Measurements from ENCODE around the gene ERAL1.
"Not testable (repeated sequence)": the region's sequence is repeated elsewhere in the genome, so short reads cannot be mapped to it uniquely, and the experiment has no call there.

Gene ERAL1

DNA sequence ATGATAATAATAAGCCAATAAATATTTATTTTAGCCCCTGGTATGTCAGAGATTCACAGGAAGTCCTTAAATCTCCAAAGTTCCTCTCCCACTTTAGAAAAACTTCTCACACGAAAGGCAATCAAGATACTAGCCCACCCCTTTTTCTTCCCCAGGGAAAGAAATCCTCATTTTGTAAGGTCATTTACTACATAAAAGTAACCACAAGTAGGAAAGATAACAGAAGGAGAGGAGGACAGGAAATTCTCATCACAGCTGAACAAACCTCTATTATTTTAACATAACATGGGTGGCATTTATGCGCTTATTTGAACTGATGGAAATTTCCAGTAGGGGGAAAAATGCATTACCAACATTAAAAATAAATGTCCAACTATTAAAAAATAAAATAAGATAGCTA lies 15.6 kb upstream of the ERAL1 start:
- no peaks in the 10 kb centered on the region for H3K36me3 ChIP-seq (ENCODE audit: insufficient read depth, low read length)
- no peaks in the 10 kb centered on the region for H3K4me1 ChIP-seq (ENCODE audit: insufficient read depth, low read length)
- no peaks in the 10 kb centered on the region for H3K9me3 ChIP-seq (ENCODE audit: control insufficient read depth, insufficient read depth, low read length)
- no peak overlapping the region for H3K9ac ChIP-seq (ENCODE audit: low read depth, low read length)

DNA sequence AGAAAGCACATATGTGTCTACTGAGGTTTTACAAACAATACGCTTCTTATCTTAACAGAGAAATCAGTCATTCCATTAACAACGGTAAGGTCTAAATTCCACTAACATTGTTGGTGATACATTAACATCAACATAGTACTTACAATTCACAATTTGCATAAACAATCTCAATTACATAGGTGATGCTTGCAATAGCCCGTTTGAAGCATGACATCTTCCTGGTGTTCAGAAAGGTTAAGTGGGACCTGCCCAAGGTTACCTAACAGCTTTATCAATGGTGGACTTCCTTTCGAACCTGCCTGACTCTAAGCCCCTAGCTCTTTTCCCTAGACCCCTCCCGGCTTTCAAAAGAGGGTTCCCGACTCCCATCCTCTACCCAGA lies 12.9 kb upstream of the ERAL1 start:
- no peaks in the 10 kb centered on the region for H3K9me3 ChIP-seq (ENCODE audit: control insufficient read depth, insufficient read depth, low read length)
- no peaks in the 10 kb centered on the region for H3K4me1 ChIP-seq (ENCODE audit: insufficient read depth, low read length)
- H3K9ac ChIP-seq (ENCODE audit: low read depth, low read length): peak overlapping the region; percentile 93

DNA sequence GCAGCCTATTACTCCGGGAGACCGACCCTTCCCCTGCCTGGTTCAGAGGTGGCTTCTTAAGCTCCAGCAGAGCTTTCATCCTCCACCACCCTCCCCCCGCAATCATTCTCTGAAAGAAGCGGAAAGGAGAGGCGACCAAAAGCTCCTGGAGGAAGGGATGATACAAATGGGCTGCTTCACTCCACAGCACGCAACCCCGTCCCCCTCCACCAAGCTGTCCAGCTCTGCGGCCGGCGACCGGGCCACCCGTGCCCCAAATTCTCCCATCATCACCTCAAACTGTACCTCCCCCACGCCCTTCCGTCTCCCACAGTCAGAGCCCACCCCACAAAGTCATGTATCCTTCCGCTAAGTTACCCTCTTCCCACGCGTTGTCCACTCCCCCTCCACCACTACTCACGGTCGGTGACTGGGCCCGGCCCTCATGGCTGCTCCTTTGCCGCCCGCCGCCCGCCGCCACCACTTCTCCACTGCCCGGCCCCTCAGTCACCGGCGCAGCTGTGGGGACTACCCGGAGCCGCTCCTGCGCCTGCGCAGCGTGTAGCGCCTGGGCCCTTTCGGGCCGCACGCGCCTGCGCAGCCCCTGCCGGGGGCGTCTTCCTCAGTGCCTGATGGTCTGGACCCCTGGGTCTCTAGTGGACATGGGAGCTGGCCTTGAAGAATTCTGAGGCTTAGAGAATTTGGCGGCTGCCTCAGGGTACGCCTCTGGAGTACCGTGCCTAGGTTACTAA lies 12.4 kb upstream of the ERAL1 start, which contains the start of gene FAM222B:
Gene FAM222B (minus strand): TSS at position 509 of the 731 bp plus-strand sequence. CDS start 76,123 bp downstream, outside the sequence.
- H3K9me3 ChIP-seq (ENCODE audit: control insufficient read depth, insufficient read depth, low read length): no peaks in the 10 kb centered on the region
- no peaks in the 10 kb centered on the region for H3K36me3 ChIP-seq (ENCODE audit: insufficient read depth, low read length)
- H3K9ac ChIP-seq (ENCODE audit: low read depth, low read length): peak within 1 kb of the TSS; percentile 93
- no peaks in the 10 kb centered on the region for H3K4me1 ChIP-seq (ENCODE audit: insufficient read depth, low read length)

More for the DNA sequence above, 12.9 kb upstream of the ERAL1 start:
- H3K36me3 ChIP-seq (ENCODE audit: insufficient read depth, low read length): no peaks in the 10 kb centered on the region

DNA sequence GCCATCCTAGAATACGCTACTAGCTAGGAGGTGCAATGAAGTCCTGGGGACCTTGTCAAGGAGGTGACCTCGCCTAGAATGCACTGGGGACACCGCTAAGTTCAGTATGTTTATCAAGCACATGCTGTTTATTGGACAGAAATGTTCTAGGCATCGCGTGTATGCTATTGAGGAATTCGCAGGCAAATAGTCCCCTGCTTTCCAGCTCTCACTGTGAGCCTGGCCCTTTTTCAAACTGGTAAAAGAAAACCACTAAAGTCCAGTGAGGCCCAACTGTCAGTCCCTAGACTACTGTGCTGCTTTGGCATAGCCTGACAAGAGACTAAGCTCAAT lies 11.0 kb upstream of the ERAL1 start:
- no peaks in the 10 kb centered on the region for H3K9me3 ChIP-seq (ENCODE audit: control insufficient read depth, insufficient read depth, low read length)
- H3K36me3 ChIP-seq (ENCODE audit: insufficient read depth, low read length): no peaks in the 10 kb centered on the region
- H3K9ac ChIP-seq (ENCODE audit: low read depth, low read length): no peak overlapping the region
- no peaks in the 10 kb centered on the region for H3K4me1 ChIP-seq (ENCODE audit: insufficient read depth, low read length)

DNA sequence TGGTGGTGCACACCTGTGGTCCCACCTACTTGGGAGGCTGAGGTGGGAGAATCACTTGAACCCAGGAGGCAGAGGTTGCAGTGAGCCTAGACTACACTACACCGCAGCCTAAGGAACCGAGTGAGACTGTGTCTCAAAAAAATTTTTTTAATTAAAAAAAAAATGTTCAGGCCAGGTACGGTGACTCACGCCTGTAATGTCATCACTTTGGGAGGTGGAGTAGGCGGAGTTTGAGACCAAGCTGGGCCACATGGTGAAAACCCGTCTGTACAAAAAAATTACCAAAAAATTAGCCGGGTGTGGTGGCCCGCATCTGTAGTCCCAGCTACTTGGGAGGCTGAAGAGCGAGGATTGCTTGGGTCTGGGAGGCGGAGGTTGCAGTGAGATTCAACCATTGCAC lies 8.6 kb upstream of the ERAL1 start:
- H3K9ac ChIP-seq (ENCODE audit: low read depth, low read length): no peak overlapping the region
- no peaks in the 10 kb centered on the region for H3K4me1 ChIP-seq (ENCODE audit: insufficient read depth, low read length)
- H3K9me3 ChIP-seq (ENCODE audit: control insufficient read depth, insufficient read depth, low read length): no peaks in the 10 kb centered on the region
- H3K36me3 ChIP-seq (ENCODE audit: insufficient read depth, low read length): no peaks in the 10 kb centered on the region

DNA sequence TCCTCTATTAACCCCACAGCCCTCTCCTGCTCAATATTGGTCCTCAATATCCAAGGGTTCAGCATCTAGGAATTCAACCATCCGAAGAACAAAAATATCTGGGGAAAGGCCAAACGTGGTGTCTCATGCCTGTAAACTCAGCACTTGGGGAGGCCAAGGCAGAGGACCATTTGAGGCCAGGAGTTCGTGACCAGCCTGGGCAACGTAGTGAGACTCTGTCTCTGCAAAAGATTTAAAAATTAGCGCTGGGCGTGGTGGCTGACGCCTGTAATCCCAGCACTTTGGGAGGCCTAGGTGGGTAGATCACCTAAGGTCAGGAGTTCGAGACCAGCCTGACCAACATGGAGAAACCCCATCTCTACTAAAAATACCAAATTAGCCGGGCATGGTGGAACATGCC lies 8.1 kb upstream of the ERAL1 start:
- not testable (repeated sequence) for H3K36me3 ChIP-seq (ENCODE audit: insufficient read depth, low read length); H3K9ac ChIP-seq (ENCODE audit: low read depth, low read length); H3K9me3 ChIP-seq (ENCODE audit: control insufficient read depth, insufficient read depth, low read length); H3K4me1 ChIP-seq (ENCODE audit: insufficient read depth, low read length)

DNA sequence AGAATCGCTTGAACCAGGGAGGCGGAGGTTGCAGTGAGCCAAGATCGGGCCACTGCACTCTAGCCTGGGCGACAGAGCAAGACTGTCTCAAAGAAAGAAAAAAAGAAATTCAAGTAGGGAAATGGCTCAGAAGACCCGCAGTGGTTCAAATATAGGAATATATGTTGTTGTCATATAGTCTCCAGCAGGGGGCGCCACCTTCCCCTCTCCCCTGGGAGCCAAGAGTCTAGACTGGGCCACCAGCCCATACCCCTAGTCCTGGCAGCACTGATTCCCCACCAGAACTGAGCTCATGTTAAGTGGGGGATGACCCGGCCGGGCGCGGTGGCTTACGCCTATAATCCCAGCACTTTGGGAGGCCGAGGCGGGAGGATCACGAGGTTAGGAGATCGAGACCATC lies 6.1 kb upstream of the ERAL1 start:
- not testable (repeated sequence) for H3K4me1 ChIP-seq (ENCODE audit: insufficient read depth, low read length); H3K9ac ChIP-seq (ENCODE audit: low read depth, low read length); H3K9me3 ChIP-seq (ENCODE audit: control insufficient read depth, insufficient read depth, low read length); H3K36me3 ChIP-seq (ENCODE audit: insufficient read depth, low read length)

DNA sequence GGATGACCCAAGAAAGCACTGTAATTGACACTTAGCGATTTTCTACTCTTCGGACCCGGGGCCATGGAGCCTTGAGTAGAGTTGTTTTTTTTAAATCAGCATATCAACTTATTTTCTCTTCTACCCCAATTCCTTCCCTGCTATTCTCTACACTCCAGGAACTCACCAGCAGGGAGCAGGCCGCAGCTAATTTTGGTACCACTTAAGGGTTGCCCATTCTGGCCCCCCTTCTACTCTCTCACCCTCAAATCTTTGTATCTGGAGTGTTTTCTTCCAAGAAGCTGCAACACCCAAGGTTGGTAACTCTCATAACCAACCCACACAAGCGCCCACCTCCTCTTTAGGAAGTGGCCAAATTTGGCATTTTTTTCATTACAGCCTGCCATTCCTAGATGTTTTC lies 5.5 kb upstream of the ERAL1 start:
- Histone ChIP-seq H3K9ac (ENCODE audit: low read depth, low read length) (no peak overlapping the region), H3K4me1 (ENCODE audit: insufficient read depth, low read length) (peaks cover 2% of the 10 kb centered on the region; the same call in 1 of the 2 replicates), H3K9me3 (ENCODE audit: control insufficient read depth, insufficient read depth, low read length) (no peaks in the 10 kb centered on the region), H3K36me3 (ENCODE audit: insufficient read depth, low read length) (no peaks in the 10 kb centered on the region)

DNA sequence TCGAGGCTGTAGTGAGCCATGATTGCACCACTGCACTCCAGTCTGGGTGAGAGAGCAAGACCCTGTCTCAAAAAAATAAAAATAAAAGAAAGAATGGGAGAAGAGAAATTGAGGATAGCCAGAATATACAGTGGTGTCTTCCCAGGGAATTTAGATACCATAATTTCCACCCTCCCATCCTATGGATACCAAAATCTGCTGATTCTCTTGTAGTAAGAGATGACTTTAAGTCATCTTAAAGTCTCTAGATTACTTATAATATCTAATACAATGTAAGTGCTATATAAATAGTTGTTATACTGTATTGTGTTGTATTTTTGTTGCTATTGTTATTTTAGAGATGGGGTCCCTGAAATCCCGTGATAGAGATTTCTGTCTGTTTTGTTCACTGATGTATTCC lies 1.5 kb upstream of the ERAL1 start:
- Histone ChIP-seq H3K9me3 (ENCODE audit: control insufficient read depth, insufficient read depth, low read length) (no peaks in the 10 kb centered on the region), H3K9ac (ENCODE audit: low read depth, low read length) (no peak overlapping the region), H3K4me1 (ENCODE audit: insufficient read depth, low read length) (peaks cover 2% of the 10 kb centered on the region; the same call in 1 of the 2 replicates), H3K36me3 (ENCODE audit: insufficient read depth, low read length) (no peaks in the 10 kb centered on the region)

DNA sequence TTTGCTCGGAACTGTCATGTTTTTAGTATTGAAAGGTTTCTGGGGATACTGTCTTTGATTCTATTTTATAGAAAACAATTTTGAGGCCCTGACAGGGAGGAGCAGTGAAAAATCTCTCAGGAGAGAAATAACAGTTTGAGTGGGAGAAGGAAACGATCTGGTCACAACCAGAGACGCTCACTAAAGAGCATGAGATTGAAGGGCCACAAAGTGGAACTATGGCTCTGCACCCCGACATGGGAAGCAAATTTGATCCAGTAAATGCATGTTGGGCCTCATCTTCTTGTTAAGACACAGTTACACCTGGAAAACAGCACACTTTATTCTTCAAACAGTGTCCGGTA lies 492 bp downstream of the ERAL1 start:
- Histone ChIP-seq H3K9me3 (ENCODE audit: control insufficient read depth, insufficient read depth, low read length) (no peaks in the 10 kb centered on the region), H3K36me3 (ENCODE audit: insufficient read depth, low read length) (peaks cover 6% of the 10 kb centered on the region), H3K9ac (ENCODE audit: low read depth, low read length) (peak overlapping the region; percentile 85), H3K4me1 (ENCODE audit: insufficient read depth, low read length) (peaks cover 2% of the 10 kb centered on the region; the same call in 1 of the 2 replicates)

DNA sequence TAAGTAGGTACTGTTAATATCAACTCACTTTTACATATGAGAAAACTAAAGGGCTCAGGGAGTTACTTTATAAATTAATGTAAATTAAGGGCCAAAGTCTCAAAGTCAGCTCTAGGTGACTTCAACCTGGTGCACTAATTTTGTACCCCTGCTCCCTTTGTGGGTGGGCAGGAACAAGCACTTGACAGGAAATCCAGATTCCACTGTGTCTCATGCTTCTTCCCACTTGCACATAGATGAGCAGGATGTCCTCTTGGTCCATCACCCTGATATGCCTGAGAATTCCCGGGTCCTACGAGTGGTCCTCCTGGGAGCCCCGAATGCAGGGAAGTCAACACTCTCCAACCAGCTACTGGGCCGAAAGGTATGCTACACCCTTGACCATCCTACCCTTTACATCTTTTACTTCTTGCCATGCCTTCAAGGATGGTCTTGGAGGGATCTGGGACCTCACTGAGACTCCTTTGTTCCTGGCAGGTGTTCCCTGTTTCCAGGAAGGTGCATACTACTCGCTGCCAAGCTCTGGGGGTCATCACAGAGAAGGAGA lies 1.3 kb downstream of the ERAL1 start:
- H3K36me3 ChIP-seq (ENCODE audit: insufficient read depth, low read length): peaks cover 8% of the 10 kb centered on the region
- no peak overlapping the region for H3K9ac ChIP-seq (ENCODE audit: low read depth, low read length)
- H3K9me3 ChIP-seq (ENCODE audit: control insufficient read depth, insufficient read depth, low read length): no peaks in the 10 kb centered on the region
- H3K4me1 ChIP-seq (ENCODE audit: insufficient read depth, low read length): peaks cover 2% of the 10 kb centered on the region; the same call in 1 of the 2 replicates

DNA sequence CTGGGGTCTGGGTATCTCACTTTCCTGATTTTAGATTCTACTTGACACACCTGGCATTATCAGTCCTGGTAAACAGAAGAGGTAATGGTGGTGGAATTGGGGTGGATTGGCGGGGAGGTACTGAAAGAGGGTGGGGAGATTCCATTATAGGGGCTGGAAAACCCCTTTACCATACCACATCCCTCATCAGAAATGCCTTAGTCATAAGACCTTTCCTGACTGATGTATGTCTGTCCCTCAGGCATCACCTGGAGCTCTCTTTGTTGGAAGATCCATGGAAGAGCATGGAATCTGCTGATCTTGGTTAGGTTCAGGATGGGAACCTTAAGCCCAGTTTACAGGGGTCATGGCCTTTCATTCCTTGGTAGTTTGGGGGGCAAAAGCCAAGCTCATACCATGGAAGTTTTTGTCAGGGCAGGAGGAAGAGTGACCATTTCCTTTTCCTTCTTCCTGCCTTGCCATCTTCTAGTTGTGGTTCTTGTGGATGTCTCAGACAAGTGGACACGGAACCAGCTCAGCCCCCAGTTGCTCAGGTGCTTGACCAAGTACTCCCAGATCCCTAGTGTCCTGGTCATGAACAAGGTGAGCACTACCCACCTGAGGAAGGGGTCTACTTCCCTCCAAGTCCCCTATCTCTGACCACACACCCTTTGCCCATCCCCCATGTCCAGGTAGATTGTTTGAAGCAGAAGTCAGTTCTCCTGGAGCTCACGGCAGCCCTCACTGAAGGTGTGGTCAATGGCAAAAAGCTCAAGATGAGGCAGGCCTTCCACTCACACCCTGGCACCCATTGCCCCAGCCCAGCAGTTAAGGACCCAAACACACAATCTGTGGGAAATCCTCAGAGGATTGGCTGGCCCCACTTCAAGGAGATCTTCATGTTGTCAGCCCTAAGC lies 3.3 kb downstream of the ERAL1 start:
- no peak overlapping the region for H3K9ac ChIP-seq (ENCODE audit: low read depth, low read length)
- peaks cover 2% of the 10 kb centered on the region; the same call in 1 of the 2 replicates for H3K4me1 ChIP-seq (ENCODE audit: insufficient read depth, low read length)
- H3K9me3 ChIP-seq (ENCODE audit: control insufficient read depth, insufficient read depth, low read length): no peaks in the 10 kb centered on the region
- peaks cover 8% of the 10 kb centered on the region for H3K36me3 ChIP-seq (ENCODE audit: insufficient read depth, low read length)

DNA sequence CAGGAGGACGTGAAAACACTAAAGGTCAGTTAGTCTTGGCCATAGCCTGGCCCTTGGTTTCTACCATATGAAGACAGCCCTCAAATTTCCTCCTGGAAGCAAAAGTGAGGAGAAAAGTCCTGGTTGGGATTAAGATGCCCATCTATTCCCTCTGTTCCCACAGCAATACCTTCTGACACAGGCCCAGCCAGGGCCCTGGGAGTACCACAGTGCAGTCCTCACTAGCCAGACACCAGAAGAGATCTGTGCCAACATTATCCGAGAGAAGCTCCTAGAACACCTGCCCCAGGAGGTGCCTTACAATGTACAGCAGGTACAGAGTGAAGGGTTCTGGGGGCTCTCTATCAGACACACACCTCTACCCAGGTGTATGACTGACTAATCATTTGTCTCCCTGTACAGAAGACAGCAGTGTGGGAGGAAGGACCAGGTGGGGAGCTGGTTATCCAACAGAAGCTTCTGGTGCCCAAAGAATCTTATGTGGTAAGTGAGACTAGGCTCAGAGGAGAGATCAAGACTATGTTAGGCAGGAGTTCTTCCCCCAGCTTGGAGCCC lies 4.1 kb downstream of the ERAL1 start:
- no peaks in the 10 kb centered on the region for H3K9me3 ChIP-seq (ENCODE audit: control insufficient read depth, insufficient read depth, low read length)
- H3K4me1 ChIP-seq (ENCODE audit: insufficient read depth, low read length): peaks cover 2% of the 10 kb centered on the region; the same call in 1 of the 2 replicates
- no peak overlapping the region for H3K9ac ChIP-seq (ENCODE audit: low read depth, low read length)
- peaks cover 8% of the 10 kb centered on the region for H3K36me3 ChIP-seq (ENCODE audit: insufficient read depth, low read length)

DNA sequence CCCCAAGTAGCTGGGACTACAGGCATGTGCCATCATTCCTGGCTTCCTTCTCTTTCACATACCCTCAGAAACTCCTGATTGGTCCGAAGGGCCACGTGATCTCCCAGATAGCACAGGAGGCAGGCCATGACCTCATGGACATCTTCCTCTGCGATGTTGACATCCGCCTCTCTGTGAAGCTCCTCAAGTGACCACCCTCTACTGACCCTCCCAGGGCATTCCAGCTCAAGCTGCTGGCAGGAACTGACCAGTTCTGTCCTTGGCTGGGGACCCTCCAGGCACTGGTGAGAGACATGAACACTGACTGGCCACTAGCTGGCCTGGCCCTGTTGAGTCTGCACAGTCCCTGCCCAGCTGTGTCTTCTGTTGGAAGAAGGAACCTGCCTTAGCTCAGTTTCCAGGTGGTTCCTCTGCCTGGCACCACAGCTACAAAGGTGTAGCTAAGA lies 5.6 kb downstream of the ERAL1 start:
- Histone ChIP-seq H3K4me1 (ENCODE audit: insufficient read depth, low read length) (peaks cover 5% of the 10 kb centered on the region; the same call in 1 of the 2 replicates), H3K36me3 (ENCODE audit: insufficient read depth, low read length) (peaks cover 8% of the 10 kb centered on the region), H3K9me3 (ENCODE audit: control insufficient read depth, insufficient read depth, low read length) (no peaks in the 10 kb centered on the region), H3K9ac (ENCODE audit: low read depth, low read length) (no peak overlapping the region)

Measured in ES-I3 (cell line).